CD4-positive, alpha-beta T cell (primary cell): ENCODE measurements around the gene ESYT1. TPM values are rescaled to one million over a fixed set of nuclear protein-coding genes. Genes with fewer than 3 reads are reported as not detected.

Experiments
- ATAC-seq: fragments of 200-7000 bp; cut with Tn5 transposase; one replicate; pipeline ENCODE4 v1.10.0; 2022; ENCODE audit warnings: mild to moderate bottlenecking; ENCODE audit not compliant: poor library complexity
- CTCF ChIA-PET: fragments of 350-600 bp; sonication (Branson Sonifier 250); formaldehyde crosslinking; loops from one replicate; lab custom pipeline; 2021; ENCODE audit warnings: antibody characterized with exemption, inconsistent platforms; lab: Charles Lee
- POLR2A ChIA-PET: fragments of 350-600 bp; sonication (Branson Sonifier 250); formaldehyde crosslinking; loops from one replicate; lab custom pipeline; 2021; ENCODE audit warnings: antibody characterized with exemption, inconsistent platforms; lab: Charles Lee
- DNase-seq, 14 experiments: peaks; one replicate each; pipeline ENCODE4 v3.0.0-alpha.2; 2013 to 2020; ENCODE audit warnings: mixed read lengths in 2 of 14
- H3K27ac ChIP-seq, 2 donors: one replicate each; pipeline versions ENCODE4 v1.5.1 to v1.7.0; 2013; ENCODE audit warnings: low read length in 2 of 2, low read depth in 1 of 2, mild to moderate bottlenecking in 1 of 2
- H3K27me3 ChIP-seq, 2 experiments: 1 replicate in 1 of 2; 2 replicates in 1 of 2; pipeline versions ENCODE4 v1.6.1 to v1.7.0; 2013; ENCODE audit warnings: low read length in 2 of 2, control low read depth in 1 of 2, mild to moderate bottlenecking in 1 of 2, moderate library complexity in 1 of 2; ENCODE audit not compliant: insufficient read depth in 2 of 2, control insufficient read depth in 1 of 2
- H3K36me3 ChIP-seq: one replicate; pipeline ENCODE4 v1.6.1; 2013; ENCODE audit warnings: low read length, control low read depth; ENCODE audit not compliant: insufficient read depth
- H3K4me1 ChIP-seq: one replicate; pipeline ENCODE4 v1.6.1; 2013; ENCODE audit warnings: low read length, control low read depth; ENCODE audit not compliant: insufficient read depth
- H3K4me3 ChIP-seq: one replicate; pipeline ENCODE4 v1.5.1; 2013; ENCODE audit warnings: mild to moderate bottlenecking, low read length, moderate library complexity
- H3K9me3 ChIP-seq, 2 experiments: 1 replicate in 1 of 2; 2 replicates in 1 of 2; pipeline versions ENCODE4 v1.6.1 to v1.7.0; 2013; ENCODE audit warnings: low read length in 2 of 2, mild to moderate bottlenecking in 2 of 2, control low read depth in 1 of 2, moderate library complexity in 1 of 2; ENCODE audit not compliant: control insufficient read depth in 1 of 2, insufficient read depth in 1 of 2
- H3K27ac Mint-ChIP-seq: one replicate; pipeline ENCODE4 v1.8.0; 2020; ENCODE audit warnings: mixed read lengths
- H3K27me3 Mint-ChIP-seq: one replicate; pipeline ENCODE4 v1.8.0; 2021; ENCODE audit warnings: mixed read lengths
- H3K36me3 Mint-ChIP-seq: one replicate; pipeline ENCODE4 v1.8.0; 2021; ENCODE audit warnings: low read depth, mixed read lengths
- H3K4me1 Mint-ChIP-seq: one replicate; pipeline ENCODE4 v1.8.0; 2021; ENCODE audit warnings: low read depth, mixed read lengths
- H3K4me3 Mint-ChIP-seq: one replicate; pipeline ENCODE4 v1.8.0; 2020; ENCODE audit warnings: mild to moderate bottlenecking, mixed read lengths
- H3K9me3 Mint-ChIP-seq: one replicate; pipeline ENCODE4 v1.8.0; 2020; ENCODE audit warnings: mixed read lengths
- intact Hi-C, 2 experiments: fragments of 100-400 bp; cut with DNase I in 1 of 2; cut with micrococcal nuclease in 1 of 2; formaldehyde crosslinking; loops; one replicate each; pipeline versions ENCODE4 v1.15.1 to v1.9.0; 2023 to 2025; cut with DNase I, micrococcal nuclease
- total RNA-seq, 174 experiments: library from RNA in 2 of 174; stranded (reverse) in 2 of 174; gene quantifications; one replicate each; pipeline ENCODE4 v1.2.3 and lab custom pipeline; 2021 to 2026
- TF ChIP-seq, protein P1 (sequence below): fragments of 200-600 bp; IDR thresholded peaks from one replicate; pipeline ENCODE4 v1.8.0; 2022; ENCODE audit warnings: antibody characterized with exemption, mild to moderate bottlenecking

Gene ESYT1
- total RNA-seq, 2 experiments from 2014 or later: 88.5 to 90.3 TPM

DNA sequence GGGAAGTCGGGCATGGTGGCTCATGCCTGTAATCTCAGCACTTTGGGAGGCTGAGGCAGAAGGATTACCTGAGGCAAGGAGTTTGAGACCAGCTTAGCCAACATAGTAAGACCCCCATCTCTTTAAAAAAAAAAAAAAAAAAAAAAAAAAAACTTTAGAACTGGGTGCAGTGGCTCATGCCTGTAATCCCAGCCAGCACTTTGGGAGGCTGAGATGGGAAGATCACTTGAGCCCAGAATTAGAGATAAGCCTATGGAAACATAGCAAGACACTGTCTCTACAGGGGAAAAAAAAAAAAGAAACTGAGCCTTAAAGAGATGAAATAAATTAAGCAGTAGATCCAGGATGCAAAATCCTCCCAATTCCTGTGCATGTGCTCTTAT lies 25.4 kb upstream of the ESYT1 start:
- H3K4me3 ChIP-seq: peak overlapping the region; percentile 90
- ChIA-PET CTCF (interaction anchor here (0.7 to 4.9 kb wide), 8 partner anchors 11 to 365 kb away, joined by 3 to 32 read pairs (median 7); partner anchors contain the start of genes ERBB3, SMARCC2 and ZC3H10), POLR2A (interaction anchor here (0.7 to 6.3 kb wide), 23 partner anchors 15 to 543 kb away, joined by 3 to 233 read pairs (median 10); partner anchors contain the start of genes BAZ2A, DNAJC14, ERBB3 and ESYT1)
- ATAC-seq (no peak), DNase-seq (no peak)
- intact Hi-C loops: loop anchor here (1.0 to 10.0 kb wide), 4 partner anchors 23 to 368 kb away; partner anchors contain the start of gene DNAJC14 (in 1 of the 2)
- peaks cover 67% of the 10 kb centered on the region for H3K4me1 Mint-ChIP-seq
- peak overlapping the region; percentile 93 for H3K4me3 Mint-ChIP-seq
- H3K36me3 Mint-ChIP-seq: peaks cover 34% of the 10 kb centered on the region
- peaks cover 48% of the 10 kb centered on the region for H3K4me1 ChIP-seq
- H3K36me3 ChIP-seq: peaks cover 14% of the 10 kb centered on the region
- H3K9me3 ChIP-seq: no peaks in the 10 kb centered on the region
- H3K27ac Mint-ChIP-seq: peak overlapping the region; percentile 100
- no peaks in the 10 kb centered on the region for H3K27me3 ChIP-seq
- H3K9me3 Mint-ChIP-seq: no peaks in the 10 kb centered on the region
- peak overlapping the region; percentile 76 to 95 for H3K27ac ChIP-seq
- TF ChIP-seq, protein P1, sequence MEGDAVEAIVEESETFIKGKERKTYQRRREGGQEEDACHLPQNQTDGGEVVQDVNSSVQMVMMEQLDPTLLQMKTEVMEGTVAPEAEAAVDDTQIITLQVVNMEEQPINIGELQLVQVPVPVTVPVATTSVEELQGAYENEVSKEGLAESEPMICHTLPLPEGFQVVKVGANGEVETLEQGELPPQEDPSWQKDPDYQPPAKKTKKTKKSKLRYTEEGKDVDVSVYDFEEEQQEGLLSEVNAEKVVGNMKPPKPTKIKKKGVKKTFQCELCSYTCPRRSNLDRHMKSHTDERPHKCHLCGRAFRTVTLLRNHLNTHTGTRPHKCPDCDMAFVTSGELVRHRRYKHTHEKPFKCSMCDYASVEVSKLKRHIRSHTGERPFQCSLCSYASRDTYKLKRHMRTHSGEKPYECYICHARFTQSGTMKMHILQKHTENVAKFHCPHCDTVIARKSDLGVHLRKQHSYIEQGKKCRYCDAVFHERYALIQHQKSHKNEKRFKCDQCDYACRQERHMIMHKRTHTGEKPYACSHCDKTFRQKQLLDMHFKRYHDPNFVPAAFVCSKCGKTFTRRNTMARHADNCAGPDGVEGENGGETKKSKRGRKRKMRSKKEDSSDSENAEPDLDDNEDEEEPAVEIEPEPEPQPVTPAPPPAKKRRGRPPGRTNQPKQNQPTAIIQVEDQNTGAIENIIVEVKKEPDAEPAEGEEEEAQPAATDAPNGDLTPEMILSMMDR: no peak
- H3K27me3 Mint-ChIP-seq: no peaks in the 10 kb centered on the region

DNA sequence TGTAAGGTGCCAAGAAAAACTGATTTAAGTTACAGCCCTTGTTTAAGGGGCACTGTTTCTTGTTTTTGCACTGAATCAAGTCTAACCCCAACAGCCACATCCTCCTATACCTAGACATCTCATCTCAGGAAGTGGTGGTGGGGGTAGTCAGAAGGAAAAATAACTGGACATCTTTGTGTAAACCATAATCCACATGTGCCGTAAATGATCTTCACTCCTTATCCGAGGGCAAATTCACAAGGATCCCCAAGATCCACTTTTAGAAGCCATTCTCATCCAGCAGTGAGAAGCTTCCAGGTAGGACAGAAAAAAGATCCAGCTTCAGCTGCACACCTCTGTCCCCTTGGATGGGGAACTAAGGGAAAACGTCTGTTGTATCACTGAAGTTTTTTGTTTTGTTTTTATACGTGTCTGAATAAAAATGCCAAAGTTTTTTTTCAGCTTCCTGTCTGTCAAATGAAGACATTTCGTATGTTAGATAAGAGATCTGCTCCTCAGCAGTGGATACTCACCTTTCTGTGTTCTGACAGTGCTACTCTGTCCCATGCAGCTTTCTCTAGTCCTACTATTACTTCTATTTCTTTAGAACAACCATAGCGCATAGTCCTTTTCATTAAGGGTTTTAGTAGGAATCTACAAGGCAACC lies 24.9 kb upstream of the ESYT1 start:
- H3K4me1 ChIP-seq: peaks cover 48% of the 10 kb centered on the region
- peak overlapping the region; percentile 63 to 95 for H3K27ac ChIP-seq
- intact Hi-C loops: loop anchor here (1.0 to 10.0 kb wide), 4 partner anchors 24 to 368 kb away; partner anchors contain the start of gene DNAJC14 (in 1 of the 2)
- H3K36me3 Mint-ChIP-seq: peaks cover 40% of the 10 kb centered on the region
- ChIA-PET POLR2A (interaction anchor here (0.7 to 6.3 kb wide), 33 partner anchors 14 to 542 kb away, joined by 3 to 233 read pairs (median 6); partner anchors contain the start of genes BAZ2A, DNAJC14, ERBB3 and ESYT1), CTCF (interaction anchor here (0.8 to 4.9 kb wide), 10 partner anchors 12 to 361 kb away, joined by 3 to 32 read pairs (median 4); partner anchors contain the start of genes ERBB3, SMARCC2 and ZC3H10)
- peak overlapping the region; percentile 90 for H3K4me3 ChIP-seq
- no peaks in the 10 kb centered on the region for H3K27me3 Mint-ChIP-seq
- ATAC-seq (peak; percentile 34), DNase-seq (peak in 4 of 14 experiments; percentile 19 to 70 (median 64))
- H3K27ac Mint-ChIP-seq: peak overlapping the region; percentile 100
- no peaks in the 10 kb centered on the region for H3K27me3 ChIP-seq
- H3K9me3 Mint-ChIP-seq: no peaks in the 10 kb centered on the region
- TF ChIP-seq, protein P1: no peak
- H3K9me3 ChIP-seq: no peaks in the 10 kb centered on the region
- peak overlapping the region; percentile 93 for H3K4me3 Mint-ChIP-seq
- peaks cover 19% of the 10 kb centered on the region for H3K36me3 ChIP-seq
- H3K4me1 Mint-ChIP-seq: peaks cover 67% of the 10 kb centered on the region

DNA sequence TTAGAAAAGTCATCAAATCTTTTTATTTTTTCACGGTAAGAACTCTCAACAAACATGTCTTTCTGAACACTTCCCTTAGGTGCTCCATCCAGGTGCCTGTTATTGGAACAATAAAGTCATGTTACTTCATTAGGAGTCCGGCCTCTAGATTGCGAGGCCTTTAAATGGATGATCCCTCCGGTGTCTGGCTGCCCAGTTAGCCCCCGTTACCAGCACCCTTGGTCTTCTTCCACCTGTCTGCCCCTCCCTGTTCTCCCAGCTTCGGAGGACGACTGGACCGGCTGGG lies 24.3 kb upstream of the ESYT1 start:
- Mint-ChIP-seq H3K4me3 (peak overlapping the region; percentile 93), H3K9me3 (no peaks in the 10 kb centered on the region), H3K36me3 (peaks cover 45% of the 10 kb centered on the region), H3K27me3 (no peaks in the 10 kb centered on the region), H3K4me1 (peaks cover 67% of the 10 kb centered on the region), H3K27ac (peak overlapping the region; percentile 100)
- CTCF ChIA-PET: interaction anchor here (0.8 to 4.9 kb wide), 13 partner anchors 12 to 365 kb away, joined by 3 to 32 read pairs (median 4); partner anchors contain the start of genes ERBB3, MYL6B, SMARCC2 and ZC3H10
- TF ChIP-seq, protein P1: no peak
- H3K9me3 ChIP-seq: no peaks in the 10 kb centered on the region
- H3K36me3 ChIP-seq: peaks cover 25% of the 10 kb centered on the region
- POLR2A ChIA-PET: interaction anchor here (0.8 to 6.3 kb wide), 48 partner anchors 9 to 584 kb away, joined by 3 to 233 read pairs (median 5); partner anchors contain the start of genes ANKRD52, BAZ2A, CNPY2 and CS
- intact Hi-C loops: loop anchor here (1.0 to 10.0 kb wide), 8 partner anchors 13 to 369 kb away; partner anchors contain the start of genes DNAJC14 (in 2 of the 2) and RPL41 (in 2 of the 2)
- H3K27me3 ChIP-seq: no peaks in the 10 kb centered on the region
- peak; percentile 4 for ATAC-seq
- H3K27ac ChIP-seq: peak overlapping the region; percentile 63 to 95
- peaks cover 48% of the 10 kb centered on the region for H3K4me1 ChIP-seq
- DNase-seq: no peak
- peak overlapping the region; percentile 90 for H3K4me3 ChIP-seq
